Coronary artery (tissue), 2 donors: ENCODE results near the gene NBAS.

ENCODE experiments used
- DNase-seq: peaks from one replicate; pipeline ENCODE4 v3.0.0-alpha.2; 2017; ENCODE audit warnings: low spot score
- H3K27ac ChIP-seq, 2 donors: fragments of 200-600 bp; sonication (generic); one replicate each; pipeline ENCODE4 v1.5.1; 2016 to 2019
- H3K4me3 ChIP-seq: fragments of 200-600 bp; sonication (generic); 2 replicates; pipeline ENCODE4 v1.5.1; 2016; ENCODE audit warnings: mild to moderate bottlenecking, moderate library complexity
- TF ChIP-seq, protein P1 (sequence below): fragments of 200-600 bp; sonication (generic); IDR thresholded peaks from one replicate; pipeline ENCODE4 v1.5.1; 2019; ENCODE audit warnings: antibody characterized with exemption

Gene NBAS

DNA sequence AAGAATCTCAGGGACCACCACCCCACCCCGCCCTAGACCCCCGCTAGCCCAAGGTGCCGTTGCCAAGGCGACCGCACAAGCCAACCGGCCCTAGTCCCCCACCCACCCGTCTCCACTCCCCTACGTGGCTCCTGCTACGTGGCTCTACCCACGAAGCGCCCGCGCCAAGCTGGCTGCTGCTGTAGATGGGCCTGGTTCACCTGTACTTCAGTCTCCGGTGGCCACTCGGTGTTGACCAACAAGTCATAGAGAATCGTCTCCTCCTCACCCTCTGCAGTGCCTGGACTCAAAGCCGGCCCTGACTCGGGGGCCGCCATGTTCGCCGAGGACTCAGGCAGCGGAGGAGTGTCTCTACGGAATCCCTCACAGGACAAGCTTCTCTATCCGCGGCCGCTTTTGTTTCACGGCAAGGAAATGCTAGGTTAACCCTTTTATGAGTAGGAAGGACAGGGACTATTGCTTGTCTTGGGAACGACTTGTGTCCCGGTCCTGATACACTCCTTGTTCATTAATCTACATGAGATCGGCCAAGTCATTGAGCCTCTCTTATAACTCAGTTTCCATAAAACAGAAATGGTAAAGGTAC, at the start of gene NBAS:
Gene NBAS, minus strand, starts transcription at position 347 of the 586 bp plus-strand sequence. Its CDS starts 30 bp downstream, at position 317.
- TF ChIP-seq, protein P1, sequence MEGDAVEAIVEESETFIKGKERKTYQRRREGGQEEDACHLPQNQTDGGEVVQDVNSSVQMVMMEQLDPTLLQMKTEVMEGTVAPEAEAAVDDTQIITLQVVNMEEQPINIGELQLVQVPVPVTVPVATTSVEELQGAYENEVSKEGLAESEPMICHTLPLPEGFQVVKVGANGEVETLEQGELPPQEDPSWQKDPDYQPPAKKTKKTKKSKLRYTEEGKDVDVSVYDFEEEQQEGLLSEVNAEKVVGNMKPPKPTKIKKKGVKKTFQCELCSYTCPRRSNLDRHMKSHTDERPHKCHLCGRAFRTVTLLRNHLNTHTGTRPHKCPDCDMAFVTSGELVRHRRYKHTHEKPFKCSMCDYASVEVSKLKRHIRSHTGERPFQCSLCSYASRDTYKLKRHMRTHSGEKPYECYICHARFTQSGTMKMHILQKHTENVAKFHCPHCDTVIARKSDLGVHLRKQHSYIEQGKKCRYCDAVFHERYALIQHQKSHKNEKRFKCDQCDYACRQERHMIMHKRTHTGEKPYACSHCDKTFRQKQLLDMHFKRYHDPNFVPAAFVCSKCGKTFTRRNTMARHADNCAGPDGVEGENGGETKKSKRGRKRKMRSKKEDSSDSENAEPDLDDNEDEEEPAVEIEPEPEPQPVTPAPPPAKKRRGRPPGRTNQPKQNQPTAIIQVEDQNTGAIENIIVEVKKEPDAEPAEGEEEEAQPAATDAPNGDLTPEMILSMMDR: no peak
- DNase-seq: peak; percentile 82
- H3K27ac ChIP-seq: peak within 1 kb of the TSS; percentile 49 to 86
- H3K4me3 ChIP-seq: peak within 1 kb of the TSS; percentile 97

DNA sequence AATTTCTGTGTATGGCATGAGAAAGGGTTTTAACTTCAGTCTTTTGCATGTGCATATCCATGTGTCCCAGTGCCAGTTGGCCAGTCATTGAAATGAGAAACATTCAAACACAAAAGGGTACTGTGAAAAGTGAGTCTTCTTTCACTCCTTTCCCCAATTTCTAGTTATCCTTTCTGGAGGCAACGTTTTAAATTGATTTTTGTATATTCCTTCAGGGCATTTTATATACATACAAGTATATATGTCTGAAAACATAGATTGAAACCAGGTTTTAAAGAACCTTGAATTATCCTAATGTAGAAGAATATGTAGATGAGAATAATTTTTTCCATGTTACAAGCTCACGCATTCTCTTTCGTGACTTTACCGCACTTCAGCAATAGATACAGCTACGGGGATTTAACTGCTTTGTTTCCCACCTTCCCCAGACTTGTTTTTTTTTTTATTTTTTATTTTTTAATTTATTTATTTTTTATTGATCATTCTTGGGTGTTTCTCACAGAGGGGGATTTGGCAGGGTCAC, 49.4 kb upstream of the NBAS start:
- no peak overlapping the region for H3K4me3 ChIP-seq
- H3K27ac ChIP-seq: no peak overlapping the region
- TF ChIP-seq, protein P1: no peak
- no peak for DNase-seq

DNA sequence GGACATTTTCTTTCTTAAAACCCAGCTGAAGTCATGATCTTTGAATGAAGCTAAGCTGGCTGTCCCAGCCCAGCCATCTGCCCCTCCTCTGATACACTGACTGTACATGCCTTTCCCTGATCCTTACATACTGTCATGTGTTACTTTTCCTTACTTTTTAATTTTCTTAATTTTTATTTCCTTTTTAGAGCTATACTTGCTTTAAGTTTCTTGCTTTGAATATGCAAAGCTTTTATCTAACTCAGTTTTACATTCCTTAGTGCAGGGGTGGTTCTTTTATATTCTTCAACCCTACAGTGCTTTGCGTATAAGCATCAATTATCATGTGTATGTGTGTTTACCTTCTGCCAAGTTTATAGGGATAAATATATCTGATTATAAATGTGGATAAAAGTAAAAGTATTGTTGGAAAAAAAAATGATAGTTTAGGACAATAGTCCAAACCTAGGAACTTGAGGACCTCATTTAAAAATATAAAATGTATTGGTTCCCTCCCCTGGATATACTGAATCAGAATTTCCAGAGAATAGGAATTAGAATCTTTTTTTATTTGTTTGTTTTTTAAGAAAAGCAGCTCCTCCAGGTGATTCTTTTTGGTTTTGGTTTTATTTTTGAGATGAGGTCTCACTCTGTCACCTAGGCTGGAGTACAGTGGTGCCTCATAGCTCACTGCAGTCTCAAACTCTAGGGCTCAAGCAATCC, 48.4 kb upstream of the NBAS start:
- Histone ChIP-seq H3K4me3 (no peak overlapping the region), H3K27ac (no peak overlapping the region)
- DNase-seq: no peak
- TF ChIP-seq, protein P1: no peak

DNA sequence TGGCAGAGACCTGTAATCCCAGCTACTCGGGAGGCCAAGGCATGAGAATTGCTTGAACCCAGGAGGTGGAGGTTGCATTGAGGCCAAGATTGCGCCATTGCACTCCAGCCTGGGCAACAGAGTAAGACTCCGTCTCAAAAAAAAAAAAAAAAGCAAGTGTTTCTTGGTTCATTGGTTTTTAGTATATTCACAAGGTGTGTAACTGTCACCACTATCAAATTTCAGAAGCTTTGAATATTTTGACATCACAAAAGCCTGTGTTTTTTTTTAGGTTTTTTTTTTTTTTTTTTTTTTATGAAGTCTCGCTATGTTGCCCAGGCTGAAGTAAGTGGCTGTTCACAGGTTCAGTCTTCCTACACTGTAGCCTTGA, 47.2 kb upstream of the NBAS start:
- Histone ChIP-seq H3K27ac (no peak overlapping the region), H3K4me3 (no peak overlapping the region)
- TF ChIP-seq, protein P1: no peak
- DNase-seq: no peak

DNA sequence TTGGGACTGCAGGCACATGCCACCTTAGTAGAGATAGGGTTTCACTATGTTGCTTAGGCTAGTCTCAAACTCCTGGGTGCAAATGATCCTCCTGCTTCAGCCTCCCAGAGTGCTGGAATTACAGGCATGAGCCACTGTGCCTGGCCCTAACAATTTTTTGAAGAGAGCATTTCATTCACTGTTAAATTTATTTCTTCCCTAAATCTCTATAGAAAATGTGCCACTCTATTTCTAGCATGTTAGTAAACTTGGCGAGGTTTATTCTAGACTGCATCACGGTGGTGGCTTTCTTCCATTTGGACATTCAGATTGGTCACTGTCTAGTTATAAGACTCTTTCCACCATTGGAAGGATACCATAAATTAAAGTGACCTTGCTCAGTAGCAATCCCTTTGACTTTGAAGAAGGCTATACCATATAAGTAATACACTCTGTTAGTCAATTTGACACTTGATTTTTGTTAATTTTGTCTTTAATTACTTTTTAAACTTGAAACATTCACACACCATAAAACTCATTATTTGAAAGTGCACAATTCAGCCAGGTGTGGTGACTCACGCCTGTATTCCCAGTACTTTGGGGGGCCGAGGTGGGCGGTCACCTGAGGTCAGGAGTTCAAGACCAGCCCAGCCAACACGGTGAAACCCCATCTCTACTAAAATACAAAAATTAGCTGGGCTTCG, 46.7 kb upstream of the NBAS start:
- no peak for DNase-seq
- TF ChIP-seq, protein P1: no peak
- H3K4me3 ChIP-seq: no peak overlapping the region
- H3K27ac ChIP-seq: no peak overlapping the region

DNA sequence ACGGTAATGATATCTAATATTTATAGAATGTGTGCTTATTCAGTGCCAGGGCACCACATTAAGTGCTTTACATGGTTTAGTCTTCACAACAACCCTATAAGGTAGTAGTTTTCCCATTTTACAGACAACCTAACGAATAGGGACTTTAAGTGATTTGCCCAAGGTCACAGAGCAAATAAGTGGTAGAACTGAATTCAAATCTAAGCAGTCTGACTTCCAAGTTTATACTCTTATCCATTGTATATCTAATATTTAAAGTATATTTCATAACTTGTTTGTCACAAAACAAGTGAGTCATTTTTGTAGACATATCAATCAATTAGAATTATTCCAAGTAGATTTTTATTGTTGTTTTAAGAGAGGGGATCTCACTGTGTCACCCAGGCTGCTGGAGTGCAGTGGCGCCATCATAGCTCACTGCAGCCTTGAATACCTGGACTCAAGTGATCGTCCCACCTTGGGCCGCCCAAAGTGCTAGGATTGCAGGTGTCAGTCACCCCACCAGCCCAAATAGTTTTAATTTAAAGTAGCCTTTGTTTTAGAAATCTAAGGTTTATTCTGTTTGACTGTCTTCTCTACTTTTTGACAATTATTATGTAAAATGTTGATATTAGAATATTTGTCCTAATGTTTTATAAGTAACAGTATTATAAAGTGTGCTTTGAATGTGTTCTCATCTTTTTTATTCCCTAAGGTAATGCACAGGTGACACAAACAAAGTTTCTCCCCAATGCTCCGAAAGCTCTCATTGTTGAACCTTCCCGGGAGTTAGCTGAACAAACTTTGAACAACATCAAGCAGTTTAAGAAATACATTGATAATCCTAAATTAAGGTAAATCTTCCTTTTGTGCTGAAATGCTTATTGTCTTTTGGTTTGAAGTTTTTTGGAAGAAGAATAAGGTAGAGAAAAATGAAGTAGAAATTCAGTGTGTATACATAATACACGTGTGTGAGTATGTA, 45.6 kb upstream of the NBAS start:
- Histone ChIP-seq H3K4me3 (no peak overlapping the region), H3K27ac (no peak overlapping the region)
- no peak for DNase-seq
- TF ChIP-seq, protein P1: no peak
